HG02759 (cell line): ENCODE data around the gene LEP.

ENCODE experiments used
- ATAC-seq: cut with Tn5 transposase; IDR thresholded peaks from one replicate; pipeline ENCODE4 v1.9.1; 2021; ENCODE audit warnings: mild to moderate bottlenecking, moderate library complexity; ENCODE audit not compliant: unreplicated experiment

Gene LEP

GRCh38 chr7:128243273-128243672 is 2.2 kb downstream of the LEP start:
- ATAC-seq: no peak

GRCh38 chr7:128244861-128245260 is 3.8 kb downstream of the LEP start:
- ATAC-seq: no peak

- no peak for ATAC-seq
Observed at GRCh38 chr7:128247108-128247507, 6.0 kb downstream of the LEP start.

GRCh38 chr7:128247640-128248194 is 6.6 kb downstream of the LEP start:
- no peak for ATAC-seq

DNA sequence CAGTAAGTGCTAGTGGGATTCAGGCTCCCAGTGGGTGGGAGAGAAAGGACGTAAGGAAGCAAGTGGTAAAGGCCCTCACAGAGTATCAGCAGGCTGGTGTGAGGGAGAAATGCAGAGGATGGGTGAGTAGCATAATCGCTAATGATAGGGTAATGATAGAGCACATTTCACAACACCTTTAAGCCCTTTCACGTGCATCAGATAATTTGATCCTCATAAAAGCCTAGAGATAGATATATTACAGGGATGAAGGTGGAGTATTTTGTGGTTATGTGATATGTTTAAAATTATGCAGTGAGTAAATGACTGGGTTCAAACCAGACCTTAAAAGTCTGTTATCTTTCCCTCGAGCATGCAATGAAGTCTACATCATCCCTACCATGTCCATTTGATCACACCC is 10.3 kb downstream of the LEP start:
- no peak for ATAC-seq

DNA sequence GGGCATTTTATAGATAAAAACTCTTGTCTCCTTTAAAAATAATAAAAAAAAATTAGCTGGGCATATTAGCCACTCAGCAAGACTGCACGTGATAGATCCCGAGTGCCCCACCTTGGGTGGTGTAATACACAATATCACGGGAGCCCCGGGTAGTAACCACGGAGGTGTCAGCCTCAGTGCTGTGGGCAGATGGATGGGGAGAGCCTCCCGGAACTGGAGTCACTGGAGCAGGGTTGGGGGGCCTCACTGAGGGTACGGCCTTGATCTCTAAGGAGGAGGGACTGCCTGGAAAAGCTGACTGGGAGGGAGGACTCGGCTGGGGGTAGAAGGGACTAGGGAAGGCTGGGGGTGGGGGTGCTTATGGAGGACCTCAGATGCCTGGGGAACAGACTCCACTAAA is 12.6 kb downstream of the LEP start:
- ATAC-seq: no peak

- ATAC-seq: no peak
Observed at GRCh38 chr7:128254470-128254869, 13.4 kb downstream of the LEP start.

DNA sequence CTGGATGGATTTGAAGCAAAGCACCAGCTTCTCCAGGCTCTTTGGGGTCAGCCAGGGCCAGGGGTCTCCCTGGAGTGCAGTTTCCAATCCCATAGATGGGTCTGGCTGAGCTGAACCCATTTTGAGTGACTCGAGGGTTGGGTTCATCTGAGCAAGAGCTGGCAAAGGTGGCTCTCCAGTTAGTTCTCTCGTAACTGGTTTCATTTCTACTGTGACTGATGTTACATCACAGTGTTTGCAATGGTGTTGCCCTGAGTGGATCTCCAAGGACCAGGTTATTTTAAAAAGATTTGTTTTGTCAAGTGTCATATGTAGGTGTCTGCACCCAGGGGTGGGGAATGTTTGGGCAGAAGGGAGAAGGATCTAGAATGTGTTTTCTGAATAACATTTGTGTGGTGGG is 14.2 kb downstream of the LEP start:
- ATAC-seq: no peak

GRCh38 chr7:128257458-128257857 is 16.4 kb downstream of the LEP start:
- no peak for ATAC-seq

GRCh38 chr7:128259131-128260061 is 18.3 kb downstream of the LEP start:
- ATAC-seq: no peak

GRCh38 chr7:128260069-128260795 is 19.2 kb downstream of the LEP start:
- ATAC-seq: no peak

DNA sequence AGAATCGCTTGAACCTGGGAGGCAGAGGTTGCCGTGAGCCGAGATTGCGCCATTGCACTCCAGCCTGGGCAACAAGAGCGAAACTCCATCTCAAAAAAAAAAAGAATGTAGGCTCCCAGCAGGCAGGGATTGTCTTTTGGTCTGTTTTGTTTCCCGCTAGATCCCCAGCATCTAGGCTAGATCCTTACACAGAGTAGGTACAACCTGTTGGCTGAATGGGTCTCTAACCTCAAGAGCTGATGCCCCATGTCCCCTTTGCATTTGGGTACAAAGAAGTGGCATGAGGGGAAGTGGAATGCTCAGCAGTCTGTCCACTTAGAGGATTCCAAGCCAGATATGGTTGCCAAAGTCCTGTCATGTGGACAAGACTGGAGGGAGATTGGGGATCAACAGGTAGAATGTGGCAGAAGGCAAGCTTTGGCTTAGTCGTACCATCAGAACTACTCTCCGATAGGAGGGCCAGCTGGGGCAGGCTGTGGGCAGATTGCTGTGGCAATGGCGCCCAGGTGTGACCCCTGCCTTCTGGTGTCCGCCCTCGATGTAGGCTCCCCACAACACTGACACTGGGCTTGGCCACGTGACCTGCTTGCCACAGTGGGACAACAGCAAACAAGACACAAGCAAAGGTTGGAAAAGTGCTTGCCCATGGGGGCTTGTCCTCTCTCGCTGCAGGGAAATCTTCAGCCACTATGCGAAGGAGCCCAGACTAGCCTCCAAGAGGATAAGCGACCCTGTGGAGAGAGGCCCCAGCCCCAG is 21.4 kb downstream of the LEP start:
- no peak for ATAC-seq

DNA sequence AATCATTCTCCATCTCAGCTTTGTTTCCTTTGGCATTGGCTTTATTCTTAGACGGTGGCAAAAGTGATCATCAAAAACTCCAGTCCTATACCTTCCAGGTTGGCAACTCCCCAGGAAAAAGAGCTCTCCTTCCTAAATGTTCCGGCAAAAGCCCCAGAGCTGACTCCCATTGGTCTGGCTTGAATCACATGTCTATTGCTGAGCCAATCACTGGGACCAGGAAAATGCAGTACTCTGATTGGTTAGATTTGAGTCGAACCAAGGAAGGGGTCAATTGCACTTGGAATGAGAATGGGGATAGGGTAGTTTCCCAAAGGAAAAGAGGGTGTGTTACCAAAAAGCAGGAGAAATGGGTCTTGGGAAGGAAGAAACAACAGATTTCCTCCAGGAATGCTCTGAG is 22.3 kb downstream of the LEP start:
- ATAC-seq: no peak

GRCh38 chr7:128264477-128264876 is 23.4 kb downstream of the LEP start:
- ATAC-seq: no peak

- ATAC-seq: no peak
Observed at GRCh38 chr7:128265156-128265905, 24.3 kb downstream of the LEP start.

DNA sequence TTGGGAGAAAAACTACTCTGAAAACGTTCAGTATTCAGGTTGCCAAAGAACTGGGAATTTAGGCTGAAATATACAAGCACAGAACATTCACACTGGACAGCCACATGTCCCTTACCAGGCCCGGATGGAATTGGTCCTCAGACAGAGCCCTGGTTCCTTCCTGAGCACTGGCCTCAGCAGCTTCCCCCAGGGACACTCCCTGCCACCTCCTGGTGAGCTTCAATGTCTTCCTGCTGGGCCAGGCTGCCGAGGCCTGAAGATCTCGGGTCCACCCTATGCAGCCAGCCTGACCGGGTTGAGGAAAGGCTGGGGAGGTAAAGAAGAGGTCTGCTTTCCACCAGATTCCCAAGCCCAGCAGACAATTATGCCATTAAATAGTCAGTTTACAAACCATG is 24.8 kb downstream of the LEP start:
- ATAC-seq: no peak

DNA sequence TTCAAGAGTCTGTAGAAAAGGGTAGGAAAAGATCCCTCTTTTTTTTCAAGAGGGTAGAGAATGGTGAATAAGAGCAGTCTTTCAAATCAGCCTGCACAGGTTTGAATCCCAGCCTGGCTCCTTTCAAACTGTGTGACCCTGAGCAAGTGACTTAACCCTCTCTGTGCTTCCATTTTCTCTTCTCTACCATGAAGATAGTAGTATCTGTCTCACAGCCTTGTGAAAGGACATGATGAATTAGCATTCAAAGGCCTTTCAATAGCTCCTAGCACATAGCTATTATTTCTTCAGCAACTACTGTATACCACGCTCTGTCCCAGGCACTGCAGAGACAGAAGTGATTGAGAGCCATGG is 25.4 kb downstream of the LEP start:
- no peak for ATAC-seq

DNA sequence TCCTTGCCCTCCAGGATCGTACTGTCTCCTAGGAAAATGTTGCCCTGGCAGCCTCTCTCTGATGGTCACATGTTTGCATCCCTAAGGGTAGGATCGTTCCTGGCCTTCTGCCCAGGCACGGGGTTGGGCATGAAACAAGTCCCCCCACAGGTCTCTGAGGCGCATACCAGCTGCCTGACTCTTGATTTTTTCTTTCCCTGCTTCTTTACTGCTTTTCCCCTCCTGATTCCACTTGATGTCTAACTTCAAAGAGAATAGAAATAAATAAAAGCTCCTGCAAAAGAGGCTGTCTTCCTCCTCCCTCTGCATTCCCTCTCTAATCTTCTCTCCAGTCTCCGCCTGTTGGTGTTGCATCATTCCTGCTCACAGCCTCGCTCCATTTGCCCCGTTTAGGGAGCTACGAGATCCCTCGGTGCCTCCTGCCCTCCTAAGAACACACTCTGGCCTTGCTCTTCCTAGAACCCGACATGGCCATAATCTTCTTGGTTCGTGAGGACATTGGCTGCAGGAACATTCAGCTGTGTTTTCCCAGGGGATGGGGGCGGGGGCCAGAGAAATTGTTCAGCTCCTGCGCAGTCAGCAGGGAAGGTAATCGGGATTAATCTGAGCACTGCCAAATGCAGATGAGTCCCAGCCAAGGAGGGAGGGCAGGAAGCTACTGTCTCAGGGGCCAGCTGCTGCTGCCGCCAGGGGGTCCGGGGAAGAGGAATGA is 26.0 kb downstream of the LEP start:
- no peak for ATAC-seq

- ATAC-seq: no peak
Observed at GRCh38 chr7:128267595-128267924, 26.5 kb downstream of the LEP start.

DNA sequence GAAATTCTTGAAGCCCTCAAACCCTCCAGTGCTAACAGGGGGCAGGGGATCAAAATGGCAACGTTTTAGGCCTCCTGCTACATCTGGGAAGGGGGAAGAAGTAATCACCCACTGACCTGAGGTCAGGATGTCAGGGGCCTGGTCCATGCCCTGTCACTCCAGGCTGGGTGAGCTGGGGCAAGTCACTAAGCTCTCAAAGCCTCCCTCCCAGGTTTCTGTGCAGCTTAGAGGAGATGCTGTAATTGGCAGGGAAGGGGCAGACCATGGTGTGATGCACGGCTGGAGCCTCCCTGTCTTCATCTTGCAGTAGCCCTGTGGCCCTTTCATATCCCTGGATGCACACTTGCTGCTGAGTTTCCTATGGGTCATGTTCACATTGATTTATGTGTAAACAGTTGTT is 27.2 kb downstream of the LEP start:
- no peak for ATAC-seq
